HepG2 (cell line): ENCODE data around the gene DLEC1. TPM values are rescaled to one million over a fixed set of nuclear protein-coding genes. Genes with fewer than 3 reads are reported as not detected.

ENCODE experiments used
- DRAP1 ChIP-seq: IDR thresholded peaks from 2 replicates; pipeline ENCODE4 v1.6.1; 2016; ENCODE audit warnings: missing genetic modification reagents, missing compliant biosample characterization
- DZIP1 ChIP-seq: sonication (generic); formaldehyde crosslinking; IDR thresholded peaks from 2 replicates; pipeline ENCODE4 v1.5.0; 2020; ENCODE audit warnings: mild to moderate bottlenecking, missing genetic modification reagents
- HDAC1 ChIP-seq: sonication (generic); formaldehyde crosslinking; IDR thresholded peaks from 2 replicates; pipeline ENCODE4 v1.5.1; 2020; ENCODE audit warnings: mild to moderate bottlenecking, missing genetic modification reagents
- KDM5B ChIP-seq: sonication (generic); formaldehyde crosslinking; IDR thresholded peaks from 2 replicates; pipeline ENCODE4 v1.4.0; 2020; ENCODE audit warnings: missing genetic modification reagents, mild to moderate bottlenecking, borderline replicate concordance
- MBD4 ChIP-seq: IDR thresholded peaks from 2 replicates; pipeline ENCODE4 v1.6.1; 2012; ENCODE audit warnings: low read length, inconsistent platforms, borderline replicate concordance
- MNT ChIP-seq: fragments of 450-650 bp; IDR thresholded peaks from 2 replicates; pipeline ENCODE4 v1.6.1; 2016
- NR2F1 ChIP-seq, 2 experiments: fragments of 450-650 bp in 1 of 2; formaldehyde crosslinking in 1 of 2; IDR thresholded peaks; 2 replicates each; pipeline versions ENCODE4 v1.5.0 to v1.6.1; 2016 to 2020; ENCODE audit warnings: mild to moderate bottlenecking in 1 of 2, missing compliant biosample characterization in 1 of 2, missing genetic modification reagents in 1 of 2, moderate library complexity in 1 of 2
- TFDP2 ChIP-seq: sonication (generic); formaldehyde crosslinking; IDR thresholded peaks from 2 replicates; pipeline ENCODE4 v1.4.0; 2020; ENCODE audit warnings: missing genetic modification reagents
- ZBTB39 ChIP-seq: sonication (generic); formaldehyde crosslinking; IDR thresholded peaks from 2 replicates; pipeline ENCODE4 v1.5.0; 2020; ENCODE audit warnings: missing genetic modification reagents
- ZFX ChIP-seq: sonication (generic); formaldehyde crosslinking; IDR thresholded peaks from 2 replicates; pipeline ENCODE4 v1.4.0; 2020; ENCODE audit warnings: mild to moderate bottlenecking, low read depth, missing genetic modification reagents, moderate library complexity
- ZMAT5 ChIP-seq: sonication (generic); formaldehyde crosslinking; IDR thresholded peaks from 2 replicates; pipeline ENCODE4 v1.5.0; 2020; ENCODE audit warnings: mild to moderate bottlenecking, low read depth, missing genetic modification reagents, borderline replicate concordance
- ZNF337 ChIP-seq: sonication (generic); formaldehyde crosslinking; IDR thresholded peaks from 2 replicates; pipeline ENCODE4 v1.5.1; 2020; ENCODE audit warnings: missing genetic modification reagents, low read depth, mild to moderate bottlenecking, borderline replicate concordance
- ZNF556 ChIP-seq: sonication (generic); formaldehyde crosslinking; IDR thresholded peaks from 2 replicates; pipeline ENCODE4 v1.4.0; 2020; ENCODE audit warnings: mild to moderate bottlenecking, missing genetic modification reagents, borderline replicate concordance
- ZNF747 ChIP-seq: sonication (generic); formaldehyde crosslinking; IDR thresholded peaks from 2 replicates; pipeline ENCODE4 v1.8.1; 2023; ENCODE audit warnings: missing genetic modification reagents, mild to moderate bottlenecking, borderline replicate concordance
- polyA plus RNA-seq, 8 experiments: library from polyadenylated mRNA; depleted of rRNA in 3 of 8; stranded (reverse) in 7 of 8; unstranded in 1 of 8; fragments of >200 nt; fragmentation: Illumina TruSeq in 4 of 8; extraction: Trizol in 4 of 8; gene quantifications; 2 replicates each; pipeline versions ENCODE4 v1.2.1 to v1.2.3, GENCODE V29; 2011 to 2016; ENCODE audit warnings: low read depth in 4 of 8, missing spikeins in 1 of 8, mixed read lengths in 1 of 8; ENCODE audit not compliant: insufficient read depth in 1 of 8
- total RNA-seq, 5 experiments: library from RNA; depleted of rRNA; stranded (reverse); fragments of >200 nt; fragmentation: Illumina TruSeq; extraction: Trizol; gene quantifications; 2 replicates each; pipeline ENCODE4 v1.2.3, GENCODE V29; 2016; ENCODE audit warnings: low read depth in 1 of 5

Gene DLEC1
- total and polyA plus RNA-seq, 2 of the 13 experiments (the other 11 are each of a cell fraction or from before 2014, with no cell fraction given), result 0.09 TPM; not detected in 1

- TF ChIP-seq DZIP1 (CRISPR knock-in tag) (no peak), MNT (0 out of 2 replicates have a peak, but pooled peaks have one; percentile 4), HDAC1 (CRISPR knock-in tag) (peak; percentile 17; the same call in 1 of the 2 replicates), ZNF337 (CRISPR knock-in tag) (0 out of 2 replicates have a peak, but pooled peaks have one; percentile 15), KDM5B (CRISPR knock-in tag) (0 out of 2 replicates have a peak, but pooled peaks have one; percentile 9), DRAP1 (CRISPR knock-in tag) (no peak), MBD4 (no peak), ZMAT5 (CRISPR knock-in tag) (no peak), ZFX (CRISPR knock-in tag) (no peak), ZNF556 (CRISPR knock-in tag) (peak; percentile 33; the same call in 1 of the 2 replicates), NR2F1 (CRISPR knock-in tag; IDR thresholded peaks at IDR 0.05) (no peak), ZNF747 (CRISPR knock-in tag) (peak; percentile 14; the same call in 1 of the 2 replicates), TFDP2 (CRISPR knock-in tag) (0 out of 2 replicates have a peak, but pooled peaks have one; percentile 9), ZBTB39 (CRISPR knock-in tag) (no peak)
These were observed 98.8 kb downstream of the DLEC1 start (continued) for GRCh38 chr3:38137615-38138348.
